Osteocyte (in vitro differentiated cells): ENCODE results near the gene MYO5B. TPM values are rescaled to one million over a fixed set of nuclear protein-coding genes. Genes with fewer than 3 reads are reported as not detected.
"Not testable (repeated sequence)": the region's sequence is repeated elsewhere in the genome, so short reads cannot be mapped to it uniquely, and the experiment has no call there.

ENCODE experiments used
- DNase-seq: peaks from one replicate; pipeline ENCODE4 v3.0.0; 2021; ENCODE audit warnings: mixed read lengths; ENCODE audit not compliant: unreplicated experiment; ENCODE audit errors: extremely low spot score
- H3K27ac Mint-ChIP-seq: one replicate; pipeline ENCODE4 v1.8.0; 2021; ENCODE audit warnings: mild to moderate bottlenecking, mixed read lengths; ENCODE audit not compliant: unreplicated experiment
- H3K27me3 Mint-ChIP-seq: one replicate; pipeline ENCODE4 v1.8.0; 2021; ENCODE audit warnings: mixed read lengths; ENCODE audit not compliant: unreplicated experiment
- H3K36me3 Mint-ChIP-seq: one replicate; pipeline ENCODE4 v1.8.0; 2021; ENCODE audit warnings: mixed read lengths; ENCODE audit not compliant: unreplicated experiment
- H3K4me1 Mint-ChIP-seq: one replicate; pipeline ENCODE4 v1.8.0; 2021; ENCODE audit warnings: mixed read lengths; ENCODE audit not compliant: unreplicated experiment
- H3K4me3 Mint-ChIP-seq: one replicate; pipeline ENCODE4 v1.8.0; 2021; ENCODE audit warnings: mild to moderate bottlenecking, moderate library complexity, mixed read lengths; ENCODE audit not compliant: unreplicated experiment
- H3K9me3 Mint-ChIP-seq: one replicate; pipeline ENCODE4 v1.8.0; 2021; ENCODE audit warnings: mixed read lengths; ENCODE audit not compliant: unreplicated experiment
- CTCF ChIP-seq: fragments of 200-600 bp; sonication (generic); IDR thresholded peaks from 2 replicates; pipeline ENCODE4 v1.5.0; 2021; ENCODE audit warnings: antibody characterized with exemption, mild to moderate bottlenecking, moderate library complexity
- long read RNA-seq: library from polyadenylated mRNA; unstranded; transcript quantifications from one replicate; pipeline ENCODE4 v2.0.0, GENCODE V29; 2021
- total RNA-seq: library from RNA; stranded (reverse); gene quantifications from 2 replicates; pipeline ENCODE4 v1.2.1, GENCODE V29; 2021

MYO5B gene
- total RNA-seq, result not detected in 2 replicates
- long read RNA-seq, result 0 reads

DNA sequence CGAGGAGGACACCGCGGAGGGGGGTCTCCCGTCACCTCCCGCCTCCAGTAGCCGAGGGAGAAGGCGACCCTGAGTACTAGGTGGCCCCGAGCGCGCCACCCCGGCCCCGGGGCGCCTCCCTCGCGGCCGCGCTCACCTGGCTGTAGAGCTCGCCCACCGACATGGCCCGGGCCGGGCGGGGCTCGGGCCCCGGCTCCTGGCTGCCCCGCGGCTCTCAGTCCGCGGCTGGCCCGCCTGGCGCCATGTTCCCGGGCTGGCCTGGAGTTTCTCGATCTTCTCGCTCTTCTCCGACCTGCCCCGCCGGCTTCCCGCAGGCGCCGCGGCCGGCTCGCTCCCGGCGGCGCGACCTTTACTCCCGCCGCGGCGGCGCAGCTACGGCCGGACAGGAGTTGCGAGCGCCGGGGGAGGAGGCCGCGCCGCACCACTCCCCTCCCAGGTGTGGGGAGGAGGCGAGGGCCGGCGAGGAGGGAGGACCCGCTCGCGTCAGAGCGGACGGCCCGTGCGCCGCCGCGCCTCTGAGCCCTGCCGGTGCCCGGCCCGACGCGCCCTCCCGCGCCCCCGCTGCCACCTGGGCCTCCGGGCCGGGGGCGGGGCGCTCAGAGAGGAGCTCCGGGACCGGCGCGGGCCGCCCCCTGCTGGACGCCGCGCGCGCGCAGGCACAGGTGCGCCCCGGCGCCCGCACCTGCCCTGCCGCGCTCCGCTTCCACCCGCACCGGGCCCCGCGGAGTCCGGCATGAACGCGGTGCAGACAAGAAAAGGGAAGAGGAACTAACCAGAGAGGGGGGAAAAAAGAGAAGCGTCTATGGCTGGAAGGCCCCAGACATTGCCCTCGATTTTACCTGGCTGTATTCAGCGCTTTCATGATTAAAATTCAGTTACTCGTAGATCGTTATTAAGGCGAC lies at the start of gene MYO5B:
Gene MYO5B (minus strand): TSS at position 517 of the 902 bp plus-strand sequence. CDS start 354 bp downstream, at position 163.
- H3K9me3 Mint-ChIP-seq, result peaks cover 5% of the 10 kb centered on the region
- H3K27ac Mint-ChIP-seq, result no peak within 1 kb of the TSS
- peaks cover 65% of the 10 kb centered on the region for H3K27me3 Mint-ChIP-seq
- no peaks in the 10 kb centered on the region for H3K36me3 Mint-ChIP-seq
- H3K4me3 Mint-ChIP-seq, result peak within 1 kb of the TSS; percentile 45
- no peak for DNase-seq
- H3K4me1 Mint-ChIP-seq, result peaks cover 4% of the 10 kb centered on the region
- TF ChIP-seq CTCF, result peak; percentile 38

- not testable (repeated sequence) for H3K27me3 Mint-ChIP-seq, H3K4me3 Mint-ChIP-seq, H3K4me1 Mint-ChIP-seq, H3K36me3 Mint-ChIP-seq, H3K27ac Mint-ChIP-seq, DNase-seq
- H3K9me3 Mint-ChIP-seq, result peaks cover 33% of the 10 kb centered on the region
Measured at GRCh38 chr18:50241768-50242167, 46.8 kb upstream of the MYO5B start.

GRCh38 chr18:50240080-50240563 lies 45.2 kb upstream of the MYO5B start:
- H3K9me3 Mint-ChIP-seq, result peaks cover 33% of the 10 kb centered on the region
- H3K4me3 Mint-ChIP-seq, result no peak overlapping the region

GRCh38 chr18:50232419-50232818 lies 37.5 kb upstream of the MYO5B start:
- Mint-ChIP-seq H3K4me3 (no peak overlapping the region), H3K36me3 (no peaks in the 10 kb centered on the region)

More at GRCh38 chr18:50240080-50240563, 45.2 kb upstream of the MYO5B start:
- Mint-ChIP-seq H3K4me1 (no peaks in the 10 kb centered on the region), H3K27ac (no peak overlapping the region), H3K36me3 (no peaks in the 10 kb centered on the region), H3K27me3 (no peaks in the 10 kb centered on the region)
- TF ChIP-seq CTCF, result no peak
- no peak for DNase-seq

GRCh38 chr18:50231621-50232020 lies 36.7 kb upstream of the MYO5B start:
- H3K4me3 Mint-ChIP-seq, result no peak overlapping the region
- H3K36me3 Mint-ChIP-seq, result no peaks in the 10 kb centered on the region
- no peak for DNase-seq
- H3K27ac Mint-ChIP-seq, result no peak overlapping the region
- no peak for TF ChIP-seq CTCF
- H3K9me3 Mint-ChIP-seq, result no peaks in the 10 kb centered on the region
- no peaks in the 10 kb centered on the region for H3K4me1 Mint-ChIP-seq
- H3K27me3 Mint-ChIP-seq, result peaks cover 15% of the 10 kb centered on the region

More at GRCh38 chr18:50232419-50232818, 37.5 kb upstream of the MYO5B start:
- no peaks in the 10 kb centered on the region for H3K4me1 Mint-ChIP-seq
- peaks cover 15% of the 10 kb centered on the region for H3K27me3 Mint-ChIP-seq
- no peak overlapping the region for H3K27ac Mint-ChIP-seq
- TF ChIP-seq CTCF, result no peak
- DNase-seq, result no peak
- H3K9me3 Mint-ChIP-seq, result no peaks in the 10 kb centered on the region

DNA sequence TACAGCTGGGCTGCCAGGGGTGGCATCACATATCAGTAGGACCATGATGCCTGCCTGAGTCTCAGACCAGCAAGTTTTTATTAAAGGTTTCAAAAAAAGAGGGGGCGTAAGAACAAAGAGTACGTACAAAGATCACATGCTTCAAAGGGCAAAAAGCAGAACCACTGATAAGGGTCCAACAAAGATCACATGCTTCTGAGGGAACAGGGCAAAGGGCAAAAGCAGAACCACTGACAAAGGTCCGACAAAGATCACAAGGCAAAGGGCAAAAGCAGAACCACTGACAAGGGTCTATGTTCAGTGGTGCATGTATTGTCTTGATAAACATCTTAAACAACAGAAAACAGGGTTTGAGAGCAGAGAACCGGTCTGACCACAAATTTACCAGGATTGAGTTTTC lies 25.3 kb upstream of the MYO5B start:
- H3K4me1 Mint-ChIP-seq, H3K36me3 Mint-ChIP-seq, H3K4me3 Mint-ChIP-seq, H3K27me3 Mint-ChIP-seq, DNase-seq, H3K27ac Mint-ChIP-seq: not testable (repeated sequence)
- H3K9me3 Mint-ChIP-seq, result peaks cover 22% of the 10 kb centered on the region
